Bronchial epithelial cell (primary cell): ENCODE results near the gene CELF2. TPM values are rescaled to one million over a fixed set of nuclear protein-coding genes. Genes with fewer than 3 reads are reported as not detected.

Experiments used
- DNase-seq: peaks from one replicate; pipeline ENCODE4 v3.0.0-alpha.2; 2010; ENCODE audit warnings: low read depth
- FAIRE-seq: peaks from 2 replicates; lab custom pipeline; 2011; peaks lifted over from hg19 to GRCh38; lab: Jason Lieb, UNC
- H3K27me3 ChIP-seq: 2 replicates; pipeline ENCODE4 v1.5.1; 2011; ENCODE audit warnings: low read length; ENCODE audit not compliant: control insufficient read depth, insufficient read depth
- H3K36me3 ChIP-seq: 2 replicates; pipeline ENCODE4 v1.5.1; 2011; ENCODE audit warnings: low read length; ENCODE audit not compliant: control insufficient read depth, insufficient read depth
- H3K4me3 ChIP-seq: 2 replicates; pipeline ENCODE4 v1.5.1; 2011; ENCODE audit warnings: mild to moderate bottlenecking, low read depth, low read length, control low read depth
- CTCF ChIP-seq: IDR thresholded peaks from 2 replicates; pipeline ENCODE4 v1.5.1; 2011; ENCODE audit warnings: mild to moderate bottlenecking, moderate library complexity, low read length, control low read depth, inconsistent platforms; ENCODE audit not compliant: insufficient read depth, severe bottlenecking
- total RNA-seq: library from RNA; depleted of rRNA; stranded (reverse); fragments of >200 nt; gene quantifications from 2 replicates; pipeline ENCODE4 v1.2.1, GENCODE V29; 2014

CELF2 gene
- total RNA-seq, 1 donor from 2014 or later, result 2.1 TPM

- FAIRE-seq (no peak), DNase-seq (no peak)
- peaks cover 3% of the 10 kb centered on the region for H3K27me3 ChIP-seq
- H3K4me3 ChIP-seq, result no peak overlapping the region
- no peaks in the 10 kb centered on the region for H3K36me3 ChIP-seq
- TF ChIP-seq CTCF, result no peak
Observed at GRCh38 chr10:11169976-11170375, 152.3 kb downstream of the CELF2 start.

- DNase-seq (no peak), FAIRE-seq (no peak)
- TF ChIP-seq CTCF, result no peak
- Histone ChIP-seq H3K4me3 (no peak overlapping the region), H3K36me3 (no peaks in the 10 kb centered on the region), H3K27me3 (peaks cover 3% of the 10 kb centered on the region)
Observed at GRCh38 chr10:11170574-11170973, 152.9 kb downstream of the CELF2 start.

- DNase-seq, result no peak
- no peak for FAIRE-seq
- Histone ChIP-seq H3K27me3 (no peaks in the 10 kb centered on the region), H3K4me3 (no peak overlapping the region), H3K36me3 (no peaks in the 10 kb centered on the region)
- no peak for TF ChIP-seq CTCF
Observed at GRCh38 chr10:11170993-11171851, 153.6 kb downstream of the CELF2 start.

- FAIRE-seq (no peak), DNase-seq (no peak)
- H3K36me3 ChIP-seq, result no peaks in the 10 kb centered on the region
- no peaks in the 10 kb centered on the region for H3K27me3 ChIP-seq
- no peak for TF ChIP-seq CTCF
- H3K4me3 ChIP-seq, result no peak overlapping the region
Observed at GRCh38 chr10:11173042-11173441, 155.4 kb downstream of the CELF2 start.

- Histone ChIP-seq H3K27me3 (no peaks in the 10 kb centered on the region), H3K36me3 (no peaks in the 10 kb centered on the region), H3K4me3 (no peak overlapping the region)
- TF ChIP-seq CTCF, result no peak
- FAIRE-seq (no peak), DNase-seq (no peak)
Observed at GRCh38 chr10:11175823-11176243, 158.2 kb downstream of the CELF2 start.
